ENCODE results near the gene ZBTB5. TPM values are rescaled to one million over a fixed set of nuclear protein-coding genes. Genes with fewer than 3 reads are reported as not detected.
"Not testable (repeated sequence)": the region's sequence is repeated elsewhere in the genome, so short reads cannot be mapped to it uniquely, and the experiment has no call there.

The ZBTB5 gene
- total RNA-seq, 1 experiment from 2014 or later = 26.1 TPM

DNA sequence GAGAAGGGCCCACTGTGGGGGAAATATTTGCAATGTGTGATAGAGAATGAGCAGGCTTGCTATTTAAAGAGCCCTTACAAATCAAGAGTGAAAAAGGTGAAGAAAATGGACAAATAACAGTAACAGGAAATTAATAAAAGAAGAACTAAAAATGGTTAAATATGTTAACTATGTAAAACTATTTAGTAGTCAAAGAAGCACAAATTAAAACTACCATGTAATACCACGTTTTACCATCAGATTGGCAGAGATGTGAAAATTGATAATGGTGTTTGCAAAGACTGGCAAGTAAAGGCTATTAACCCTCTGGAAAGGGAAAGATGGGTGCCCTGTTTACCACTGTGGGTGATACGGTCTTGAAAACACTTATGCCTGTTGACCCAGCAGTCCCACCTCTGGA lies 65.9 kb downstream of the ZBTB5 start:
- DNase-seq = no peak
- Histone ChIP-seq H3K36me3 (no peaks in the 10 kb centered on the region), H3K4me3 (no peak overlapping the region), H3K4me1 (no peaks in the 10 kb centered on the region; the same call in 1 of the 2 replicates), H3K27me3 (no peaks in the 10 kb centered on the region), H3K27ac (no peak overlapping the region), H3K9me3 (replicated peaks) (no peaks in the 10 kb centered on the region)

GRCh38 chr9:37398464-37399025 lies 66.7 kb downstream of the ZBTB5 start:
- H3K27me3 ChIP-seq = no peaks in the 10 kb centered on the region
- H3K36me3 ChIP-seq = no peaks in the 10 kb centered on the region
- no peaks in the 10 kb centered on the region; the same call in 1 of the 2 replicates for H3K4me1 ChIP-seq
- no peaks in the 10 kb centered on the region for H3K9me3 ChIP-seq (replicated peaks)
- no peak for DNase-seq
- no peak overlapping the region for H3K4me3 ChIP-seq
- no peak overlapping the region for H3K27ac ChIP-seq

DNA sequence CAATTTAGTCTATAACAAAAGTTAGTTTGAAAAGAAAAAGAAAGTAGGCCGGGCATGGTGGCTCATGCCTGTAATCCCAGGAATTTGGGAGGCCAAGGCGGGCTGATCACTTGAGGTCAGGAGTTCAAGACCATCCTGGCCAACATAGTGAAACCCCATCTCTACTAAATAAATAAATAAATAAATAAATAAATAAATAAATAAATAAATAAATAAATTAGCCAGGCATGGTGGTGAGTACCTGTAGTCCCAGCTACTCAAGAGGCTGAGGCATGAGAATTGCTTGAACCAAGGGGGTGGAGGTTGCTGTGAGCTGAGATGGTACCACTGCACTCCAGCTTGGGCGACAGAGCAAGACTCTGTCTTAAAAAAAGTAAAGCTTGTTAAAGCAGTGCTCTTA lies 67.3 kb downstream of the ZBTB5 start:
- not testable (repeated sequence) for H3K27me3 ChIP-seq; H3K27ac ChIP-seq; H3K9me3 ChIP-seq (replicated peaks); H3K4me1 ChIP-seq; H3K36me3 ChIP-seq; H3K4me3 ChIP-seq; DNase-seq

DNA sequence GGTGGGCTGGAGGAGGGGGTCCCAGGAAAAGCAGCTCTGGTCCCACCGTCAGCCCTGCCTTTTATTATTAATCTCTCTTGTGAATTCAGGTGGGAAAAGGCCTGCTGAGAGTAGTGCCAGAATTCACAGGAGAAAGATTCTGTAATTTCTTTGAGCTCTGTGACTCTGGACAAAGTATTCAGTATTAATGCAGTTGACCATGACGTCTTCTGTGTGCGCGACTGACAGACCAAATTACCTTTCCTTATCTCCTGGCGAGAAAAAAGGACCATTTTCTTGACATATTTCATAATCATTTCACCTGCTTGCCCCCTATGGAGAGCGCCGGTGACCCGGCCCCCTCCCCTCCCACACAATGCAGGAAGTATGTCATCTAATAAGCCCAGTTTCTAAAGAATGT lies 69.6 kb downstream of the ZBTB5 start:
- no peaks in the 10 kb centered on the region for H3K27me3 ChIP-seq
- no peaks in the 10 kb centered on the region; the same call in 1 of the 2 replicates for H3K4me1 ChIP-seq
- no peak for DNase-seq
- no peak overlapping the region for H3K27ac ChIP-seq
- no peak overlapping the region for H3K4me3 ChIP-seq
- no peaks in the 10 kb centered on the region for H3K36me3 ChIP-seq
- H3K9me3 ChIP-seq (replicated peaks) = no peaks in the 10 kb centered on the region

DNA sequence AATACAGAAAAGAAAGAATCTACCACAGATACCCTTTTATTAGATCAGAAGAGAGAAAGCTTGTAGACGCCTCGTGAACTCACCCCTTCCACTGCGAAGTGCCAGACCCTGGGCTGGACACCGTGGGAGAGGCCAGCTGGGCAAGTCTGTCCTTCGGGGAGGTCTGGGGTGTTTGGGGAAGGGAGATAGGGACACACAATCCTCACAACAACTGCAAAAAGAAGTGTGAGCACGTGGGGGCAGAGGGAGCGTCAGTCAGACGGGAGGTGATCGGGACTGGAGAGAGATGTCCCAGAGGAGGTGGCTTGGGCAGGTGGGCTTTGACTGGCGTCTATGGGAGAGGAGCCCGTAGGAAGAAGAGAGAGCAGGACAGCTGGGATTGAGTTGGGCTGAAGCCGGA lies 70.0 kb downstream of the ZBTB5 start:
- H3K4me3 ChIP-seq = no peak overlapping the region
- H3K27me3 ChIP-seq = no peaks in the 10 kb centered on the region
- no peaks in the 10 kb centered on the region; the same call in 1 of the 2 replicates for H3K4me1 ChIP-seq
- no peak for DNase-seq
- H3K27ac ChIP-seq = no peak overlapping the region
- no peaks in the 10 kb centered on the region for H3K9me3 ChIP-seq (replicated peaks)
- H3K36me3 ChIP-seq = no peaks in the 10 kb centered on the region

DNA sequence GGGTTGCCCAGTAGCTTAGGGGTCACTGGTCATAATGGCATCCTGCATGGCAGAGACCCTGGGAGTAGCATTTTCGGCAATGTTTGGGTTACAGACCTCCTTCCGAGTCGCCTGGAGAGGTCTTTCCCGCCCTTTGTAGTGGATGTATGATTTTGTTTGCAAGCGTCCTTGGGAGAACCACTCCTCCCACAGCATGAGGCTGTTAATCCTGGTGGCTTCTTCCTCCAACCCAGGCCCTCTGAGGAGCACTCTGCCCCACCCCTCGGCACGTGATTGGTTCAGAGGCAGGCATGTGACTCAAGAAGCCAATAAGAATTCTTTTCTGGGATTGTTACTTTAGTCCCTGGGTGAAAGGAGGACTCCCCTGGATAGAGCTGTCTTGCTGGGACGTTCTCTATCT lies 73.0 kb downstream of the ZBTB5 start:
- DNase-seq = no peak
- no peaks in the 10 kb centered on the region for H3K27me3 ChIP-seq
- no peak overlapping the region for H3K27ac ChIP-seq
- H3K4me3 ChIP-seq = no peak overlapping the region
- H3K9me3 ChIP-seq (replicated peaks) = no peaks in the 10 kb centered on the region
- H3K4me1 ChIP-seq = no peaks in the 10 kb centered on the region; the same call in 1 of the 2 replicates
- H3K36me3 ChIP-seq = no peaks in the 10 kb centered on the region

DNA sequence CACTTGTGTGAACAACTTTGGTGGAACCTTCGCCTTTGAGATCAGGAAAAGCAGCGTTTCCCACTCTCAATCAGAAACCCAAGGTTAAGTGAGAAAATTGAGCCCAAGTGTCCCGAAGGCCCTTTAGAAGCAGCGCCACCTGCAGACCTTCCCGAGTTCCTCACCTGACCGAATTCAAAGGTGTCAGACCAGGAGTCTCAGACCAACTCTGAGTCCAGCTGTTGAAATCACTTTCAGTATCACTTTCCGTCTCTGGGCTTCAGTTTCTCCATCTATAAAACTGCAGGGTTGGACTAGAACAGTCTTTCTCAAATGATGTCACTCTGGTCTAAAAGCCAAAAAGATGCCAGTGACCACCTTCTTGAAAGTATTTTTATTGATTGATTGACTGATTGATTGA lies 74.5 kb downstream of the ZBTB5 start:
- Histone ChIP-seq H3K4me3 (no peak overlapping the region), H3K27ac (no peak overlapping the region), H3K9me3 (replicated peaks) (no peaks in the 10 kb centered on the region), H3K27me3 (no peaks in the 10 kb centered on the region), H3K36me3 (no peaks in the 10 kb centered on the region), H3K4me1 (no peaks in the 10 kb centered on the region; the same call in 1 of the 2 replicates)
- no peak for DNase-seq

Other genes with a start within 250 kb of the ZBTB5 start
- gene GRHPR, start 42.8 kb downstream of the ZBTB5 start, total RNA-seq (2014; rRNA removed; shearing (Covaris generic)) = 71.3 and 71.9 TPM in 2 replicates
- gene POLR1E, start 20.5 kb upstream of the ZBTB5 start, total RNA-seq (2014; rRNA removed; shearing (Covaris generic)) = 40.6 and 41.9 TPM in 2 replicates
- gene FBXO10, start 110.9 kb upstream of the ZBTB5 start, total RNA-seq (2014; rRNA removed; shearing (Covaris generic)) = 31.3 and 32.2 TPM in 2 replicates
- gene TOMM5, start 127.1 kb upstream of the ZBTB5 start, total RNA-seq (2014; rRNA removed; shearing (Covaris generic)) = 396 and 418 TPM in 2 replicates
- gene FRMPD1, start 185.5 kb upstream of the ZBTB5 start, total RNA-seq (2014; rRNA removed; shearing (Covaris generic)) = 6.5 and 6.6 TPM in 2 replicates